Lower lobe of right lung (tissue), 2 donors: ENCODE data around the gene RPN1. TPM values are rescaled to one million over a fixed set of nuclear protein-coding genes. Genes with fewer than 3 reads are reported as not detected.
A peak's percentile ranks its signal among the peaks of the same experiment; 100 is the strongest.
"Not testable (repeated sequence)": the region's sequence is repeated elsewhere in the genome, so short reads cannot be mapped to it uniquely, and the experiment has no call there.

Experiments
- ATAC-seq, 2 donors: fragments of 200-7000 bp; cut with Tn5 transposase; one replicate each; pipeline ENCODE4 v1.9.1; 2020 to 2022; ENCODE audit warnings: mild to moderate bottlenecking in 2 of 2, moderate library complexity in 2 of 2
- DNase-seq: peaks from one replicate; pipeline ENCODE4 v3.0.0-alpha.2; 2020
- H3K27ac ChIP-seq: fragments of 200-600 bp; one replicate; pipeline ENCODE4 v1.8.0; 2022
- H3K27me3 ChIP-seq: fragments of 200-600 bp; one replicate; pipeline ENCODE4 v1.8.0; 2022; ENCODE audit warnings: low read depth
- H3K36me3 ChIP-seq: fragments of 200-600 bp; one replicate; pipeline ENCODE4 v1.8.0; 2022; ENCODE audit warnings: mild to moderate bottlenecking
- H3K4me1 ChIP-seq: fragments of 200-600 bp; one replicate; pipeline ENCODE4 v1.8.0; 2022
- H3K4me3 ChIP-seq: fragments of 200-600 bp; one replicate; pipeline ENCODE4 v1.8.0; 2022; ENCODE audit warnings: mild to moderate bottlenecking
- H3K9me3 ChIP-seq: fragments of 200-600 bp; one replicate; pipeline ENCODE4 v1.8.0; 2022
- CTCF ChIP-seq: fragments of 200-600 bp; IDR thresholded peaks from one replicate; pipeline ENCODE4 v1.8.0; 2022; ENCODE audit warnings: antibody characterized with exemption, mild to moderate bottlenecking
- intact Hi-C: fragments of 100-400 bp; cut with DNase I; formaldehyde crosslinking; loops from one replicate; pipeline ENCODE4 v1.11.0; 2022
- total RNA-seq: library from RNA; stranded (reverse); fragmentation: NEBNext Ultra II Directional; extraction: Animal tissue kit (Norgen Biotek cat#: 25700); gene quantifications from one replicate; pipeline ENCODE4 v1.2.1, GENCODE V29; 2021
- donor health status: DM: no; HTN: yes; CAD: no; lungs with severe emphysema.

RPN1 gene
- total RNA-seq, 1 donor from 2014 or later: 198 TPM

DNA sequence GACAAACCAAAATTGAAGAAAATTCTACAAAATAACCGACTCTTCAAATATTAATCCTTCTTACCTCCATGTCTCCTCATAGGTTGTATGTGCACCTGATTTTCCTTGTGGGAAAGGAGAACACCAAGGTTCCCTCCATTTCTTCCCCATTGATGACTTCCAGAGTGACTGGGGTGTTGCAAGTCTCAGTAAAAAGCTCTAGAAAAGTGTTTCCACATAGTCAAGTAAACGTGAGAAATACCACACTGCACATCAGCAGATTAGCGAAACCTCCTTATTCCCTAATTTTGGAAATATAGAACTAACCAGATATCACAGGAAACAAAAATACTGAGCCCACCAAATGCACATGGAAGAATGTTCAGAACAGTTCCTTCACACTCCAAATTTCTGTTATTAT, 4.9 kb upstream of the RPN1 start:
- H3K4me1 ChIP-seq: no peaks in the 10 kb centered on the region
- DNase-seq (no peak), ATAC-seq (no peak)
- no peaks in the 10 kb centered on the region for H3K9me3 ChIP-seq
- no peaks in the 10 kb centered on the region for H3K36me3 ChIP-seq
- no peak overlapping the region for H3K4me3 ChIP-seq
- H3K27ac ChIP-seq: no peak overlapping the region
- no peaks in the 10 kb centered on the region for H3K27me3 ChIP-seq
- intact Hi-C loops: no loop called here
- no peak for TF ChIP-seq CTCF

DNA sequence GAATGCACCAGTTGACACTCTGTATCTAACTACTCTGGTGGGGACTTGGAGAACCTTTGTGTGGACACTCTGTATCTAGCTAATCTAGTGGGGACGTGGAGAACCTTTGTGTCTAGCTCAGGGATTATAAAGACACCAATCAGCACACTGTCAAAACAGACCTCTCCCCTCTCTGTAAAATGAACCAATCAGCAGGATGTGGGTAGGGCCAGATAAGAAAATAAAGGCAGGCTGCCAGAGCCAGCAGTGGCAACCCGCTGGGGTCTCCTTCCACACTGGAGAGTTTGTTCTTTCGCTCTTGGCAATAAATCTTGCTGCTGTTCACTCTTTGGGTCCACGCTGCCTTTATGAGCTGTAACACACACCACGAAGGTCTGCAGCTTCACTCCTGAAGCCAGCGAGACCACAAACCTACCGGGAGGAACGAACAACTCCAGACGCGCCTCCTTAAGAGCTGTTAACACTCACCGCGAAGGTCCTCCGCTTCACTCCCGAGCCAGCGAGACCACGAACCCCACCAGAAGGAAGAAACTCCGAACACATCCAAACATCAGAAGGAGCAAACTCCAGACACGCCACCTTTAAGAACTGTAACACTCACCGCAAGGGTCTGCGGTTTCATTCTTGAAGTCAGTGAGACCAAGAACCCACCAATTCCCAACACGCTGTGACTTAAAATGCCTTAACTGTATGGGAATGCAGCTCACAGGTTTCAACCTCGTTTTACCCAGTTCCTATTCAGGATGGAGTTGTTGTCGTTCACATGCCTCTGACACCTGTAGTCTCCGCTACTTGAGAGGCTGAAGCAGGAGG, 3.6 kb upstream of the RPN1 start:
- ATAC-seq, H3K36me3 ChIP-seq, DNase-seq, H3K4me1 ChIP-seq, H3K4me3 ChIP-seq, intact Hi-C loops, H3K9me3 ChIP-seq, H3K27ac ChIP-seq, H3K27me3 ChIP-seq: not testable (repeated sequence)

DNA sequence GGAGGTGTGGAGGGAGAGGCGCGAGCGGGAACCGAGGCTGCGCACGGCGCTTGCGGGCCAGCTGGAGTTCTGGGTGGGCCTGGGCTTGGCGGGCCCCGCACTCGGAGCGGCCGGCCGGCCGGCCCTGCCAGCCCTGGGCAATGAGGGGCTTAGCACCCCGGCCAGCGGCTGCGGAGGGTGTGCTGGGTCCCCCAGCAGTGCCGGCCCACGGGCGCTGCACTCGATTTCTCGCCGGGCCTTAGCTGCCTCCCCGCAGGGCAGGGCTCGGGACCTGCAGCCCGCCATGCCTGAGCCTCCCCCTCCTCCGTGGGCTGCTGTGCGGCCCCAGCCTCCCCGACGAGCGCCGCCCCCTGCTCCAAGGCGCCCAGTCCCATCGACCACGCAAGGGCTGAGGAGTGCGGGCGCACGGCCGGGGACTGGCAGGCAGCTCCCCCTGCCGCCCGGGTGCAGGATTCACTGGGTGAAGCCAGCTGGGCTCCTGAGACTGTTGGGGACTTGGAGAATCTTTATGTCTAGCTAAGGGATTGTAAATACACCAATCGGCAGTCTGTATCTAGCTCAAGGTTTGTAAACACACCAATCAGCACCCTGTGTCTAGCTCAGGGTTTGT, 2.9 kb upstream of the RPN1 start:
- peak; percentile 82 for DNase-seq
- intact Hi-C loops, H3K27ac ChIP-seq, H3K27me3 ChIP-seq, ATAC-seq, H3K9me3 ChIP-seq, H3K36me3 ChIP-seq: not testable (repeated sequence)
- TF ChIP-seq CTCF: peak; percentile 47
- Histone ChIP-seq H3K4me3 (peak overlapping the region; percentile 44), H3K4me1 (peaks cover 10% of the 10 kb centered on the region)

- no peak for ATAC-seq
- Histone ChIP-seq H3K4me1 (peaks cover 28% of the 10 kb centered on the region), H3K9me3 (no peaks in the 10 kb centered on the region), H3K36me3 (peaks cover 21% of the 10 kb centered on the region), H3K4me3 (peak overlapping the region; percentile 95), H3K27me3 (no peaks in the 10 kb centered on the region), H3K27ac (peak overlapping the region; percentile 99)
- no peak for TF ChIP-seq CTCF
- intact Hi-C loops: no loop called here
- no peak for DNase-seq
These were observed 1.5 kb downstream of the RPN1 start for GRCh38 chr3:128648940-128649663.

DNA sequence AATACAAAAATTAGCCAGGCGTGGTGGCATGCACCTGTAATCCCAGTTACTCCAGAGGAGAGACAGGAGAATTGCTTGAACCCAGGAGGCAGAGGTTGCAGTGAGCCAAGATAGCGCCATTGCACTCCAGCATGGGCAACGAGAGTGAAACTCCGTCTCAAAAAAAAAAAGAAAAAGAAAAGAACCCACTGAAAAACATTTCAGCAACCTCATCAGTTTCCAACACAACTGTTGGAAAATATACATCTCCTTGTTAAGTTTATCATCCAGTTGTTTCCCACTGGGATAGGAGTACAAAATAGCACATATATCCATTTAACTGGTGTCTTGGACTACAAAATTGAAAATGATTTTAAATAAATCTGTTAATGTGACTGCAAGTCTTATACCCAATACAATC, 2.2 kb downstream of the RPN1 start:
- H3K4me3 ChIP-seq: peak overlapping the region; percentile 95
- ATAC-seq: no peak

More for the DNA sequence above, 2.2 kb downstream of the RPN1 start:
- TF ChIP-seq CTCF: no peak
- no peak overlapping the region for H3K27ac ChIP-seq
- no peaks in the 10 kb centered on the region for H3K27me3 ChIP-seq
- intact Hi-C loops: no loop called here
- peaks cover 28% of the 10 kb centered on the region for H3K36me3 ChIP-seq
- DNase-seq: no peak
- no peaks in the 10 kb centered on the region for H3K9me3 ChIP-seq
- H3K4me1 ChIP-seq: peaks cover 35% of the 10 kb centered on the region
